CD4-positive, CD25-positive, alpha-beta regulatory T cell (primary cell): ENCODE results near the gene UBA6. TPM values are rescaled to one million over a fixed set of nuclear protein-coding genes. Genes with fewer than 3 reads are reported as not detected.
"Not testable (repeated sequence)": the region's sequence is repeated elsewhere in the genome, so short reads cannot be mapped to it uniquely, and the experiment has no call there.

Source experiments
- ATAC-seq, 2 donors: fragments of 150-1000 bp; cut with Tn5 transposase; one replicate each; pipeline ENCODE4 v1.10.0; 2021; ENCODE audit warnings: low read depth in 2 of 2, moderate number of reproducible peaks in 2 of 2, moderate library complexity in 1 of 2
- DNase-seq, 3 donors: peaks; one replicate each; pipeline versions ENCODE4 v3.0.0 to v3.0.0-alpha.2; 2012 to 2022; ENCODE audit warnings: mixed read lengths in 1 of 3
- H3K27ac ChIP-seq: one replicate; pipeline ENCODE4 v1.7.0; 2013; ENCODE audit warnings: mild to moderate bottlenecking, low read length; ENCODE audit not compliant: insufficient read depth, poor library complexity, severe bottlenecking
- H3K27me3 ChIP-seq: one replicate; pipeline ENCODE4 v1.7.0; 2013; ENCODE audit warnings: low read length; ENCODE audit not compliant: control insufficient read depth, insufficient read depth
- H3K36me3 ChIP-seq: one replicate; pipeline ENCODE4 v1.7.0; 2013; ENCODE audit warnings: mild to moderate bottlenecking, low read length, moderate library complexity; ENCODE audit not compliant: control insufficient read depth, insufficient read depth
- H3K4me1 ChIP-seq: 2 replicates; pipeline ENCODE4 v1.7.0; 2013; ENCODE audit warnings: mild to moderate bottlenecking, low read length; ENCODE audit not compliant: insufficient read depth, control insufficient read depth, poor library complexity, severe bottlenecking
- H3K4me3 ChIP-seq: one replicate; pipeline ENCODE4 v1.7.0; 2013; ENCODE audit warnings: low read depth, mild to moderate bottlenecking, low read length, moderate library complexity
- H3K9me3 ChIP-seq, 2 experiments: 1 replicate in 1 of 2; 2 replicates in 1 of 2; pipeline ENCODE4 v1.7.0; 2013; ENCODE audit warnings: low read length in 2 of 2, mild to moderate bottlenecking in 1 of 2, moderate library complexity in 1 of 2; ENCODE audit not compliant: control insufficient read depth in 2 of 2
- H3K27ac Mint-ChIP-seq, 3 donors: one replicate each; pipeline ENCODE4 v1.8.0; 2020 to 2022; ENCODE audit warnings: mild to moderate bottlenecking in 3 of 3, mixed read lengths in 3 of 3, moderate library complexity in 2 of 3
- H3K27me3 Mint-ChIP-seq: one replicate; pipeline ENCODE4 v1.8.0; 2022; ENCODE audit warnings: mild to moderate bottlenecking, mixed read lengths
- H3K36me3 Mint-ChIP-seq: one replicate; pipeline ENCODE4 v1.8.0; 2020; ENCODE audit warnings: mixed read lengths
- H3K4me1 Mint-ChIP-seq, 4 donors: one replicate each; pipeline ENCODE4 v1.8.0; 2020 to 2022; ENCODE audit warnings: mixed read lengths in 4 of 4, mild to moderate bottlenecking in 1 of 4
- H3K4me3 Mint-ChIP-seq, 4 donors: one replicate each; pipeline ENCODE4 v1.8.0; 2020 to 2022; ENCODE audit warnings: mild to moderate bottlenecking in 4 of 4, mixed read lengths in 4 of 4, moderate library complexity in 3 of 4
- H3K9me3 Mint-ChIP-seq, 7 donors: one replicate each; pipeline ENCODE4 v1.8.0; 2020 to 2022; ENCODE audit warnings: mixed read lengths in 7 of 7, mild to moderate bottlenecking in 3 of 7, moderate library complexity in 2 of 7
- polyA plus RNA-seq, 4 donors: library from polyadenylated mRNA; unstranded; fragments of 300-500 nt; fragmentation: Illumina TruSeq; gene quantifications; one replicate each; pipeline ENCODE4 v1.2.3, GENCODE V29; 2021
- total RNA-seq: library from RNA; stranded (reverse); gene quantifications from one replicate; pipeline ENCODE4 v1.2.3, GENCODE V29; 2022

The UBA6 gene
- total and polyA plus RNA-seq, 5 donors from 2014 or later: 21.6 to 64.1 (median 28.9) TPM

GRCh38 chr4:67713529-67714247 is 12.7 kb upstream of the UBA6 start:
- Mint-ChIP-seq H3K27ac (peak overlapping the region; percentile 79 to 92 (median 87)), H3K27me3 (no peaks in the 10 kb centered on the region), H3K9me3 (no peaks in the 10 kb centered on the region), H3K4me3 (peak overlapping the region in 1 of 4 donors; percentile 22), H3K4me1 (peaks cover 17 to 31% (median 21%) of the 10 kb centered on the region in 4 donors), H3K36me3 (peaks cover 26% of the 10 kb centered on the region)
- DNase-seq (peak in 1 of 3 donors; percentile 49), ATAC-seq (peak; percentile 48 to 66)
- H3K27me3 ChIP-seq: no peaks in the 10 kb centered on the region
- peaks cover 7% of the 10 kb centered on the region for H3K36me3 ChIP-seq
- no peaks in the 10 kb centered on the region for H3K9me3 ChIP-seq
- H3K4me3 ChIP-seq: no peak overlapping the region
- H3K27ac ChIP-seq: peak overlapping the region; percentile 21
- H3K4me1 ChIP-seq: no peaks in the 10 kb centered on the region

GRCh38 chr4:67712650-67713528 is 11.9 kb upstream of the UBA6 start:
- peaks cover 0 to 4% (median 0%) of the 10 kb centered on the region in 7 donors for H3K9me3 Mint-ChIP-seq
- no peak overlapping the region for H3K4me3 Mint-ChIP-seq
- H3K4me1 ChIP-seq: no peaks in the 10 kb centered on the region
- peaks cover 26% of the 10 kb centered on the region for H3K36me3 Mint-ChIP-seq
- H3K36me3 ChIP-seq: peaks cover 7% of the 10 kb centered on the region
- peaks cover 24 to 39% (median 26%) of the 10 kb centered on the region in 4 donors for H3K4me1 Mint-ChIP-seq
- no peak for ATAC-seq
- no peaks in the 10 kb centered on the region for H3K27me3 ChIP-seq
- peak overlapping the region; percentile 46 to 79 (median 59) for H3K27ac Mint-ChIP-seq
- no peaks in the 10 kb centered on the region for H3K27me3 Mint-ChIP-seq
- no peaks in the 10 kb centered on the region for H3K9me3 ChIP-seq
- H3K4me3 ChIP-seq: no peak overlapping the region
- DNase-seq: no peak
- H3K27ac ChIP-seq: no peak overlapping the region

GRCh38 chr4:67712000-67712625 is 11.2 kb upstream of the UBA6 start:
- Mint-ChIP-seq H3K4me1 (peaks cover 24 to 41% (median 28%) of the 10 kb centered on the region in 4 donors), H3K36me3 (peaks cover 26% of the 10 kb centered on the region), H3K9me3 (peaks cover 0 to 4% (median 2%) of the 10 kb centered on the region in 7 donors), H3K4me3 (no peak overlapping the region), H3K27me3 (no peaks in the 10 kb centered on the region), H3K27ac (peak overlapping the region in 2 of 3 donors; percentile 46 to 59)
- H3K27ac ChIP-seq: no peak overlapping the region
- H3K4me3 ChIP-seq: no peak overlapping the region
- no peaks in the 10 kb centered on the region for H3K27me3 ChIP-seq
- ATAC-seq (no peak), DNase-seq (no peak)
- H3K9me3 ChIP-seq: peaks cover 2% of the 10 kb centered on the region in 2 experiments
- no peaks in the 10 kb centered on the region for H3K4me1 ChIP-seq
- peaks cover 8% of the 10 kb centered on the region for H3K36me3 ChIP-seq

- H3K4me1 ChIP-seq: peaks cover 10% of the 10 kb centered on the region
Observed at GRCh38 chr4:67706682-67707081, 5.7 kb upstream of the UBA6 start.

GRCh38 chr4:67704843-67705242 is 3.9 kb upstream of the UBA6 start:
- Mint-ChIP-seq H3K36me3 (peaks cover 25% of the 10 kb centered on the region), H3K27me3 (no peaks in the 10 kb centered on the region), H3K9me3 (peaks cover 0 to 22% (median 6%) of the 10 kb centered on the region in 7 donors), H3K27ac (peak overlapping the region in 1 of 3 donors; percentile 9), H3K4me1 (peaks cover 41 to 67% (median 54%) of the 10 kb centered on the region in 4 donors), H3K4me3 (peak overlapping the region in 2 of 4 donors; percentile 0 to 13)
- H3K36me3 ChIP-seq: peaks cover 18% of the 10 kb centered on the region
- H3K4me1 ChIP-seq: peaks cover 22% of the 10 kb centered on the region
- ATAC-seq: no peak
- no peaks in the 10 kb centered on the region for H3K27me3 ChIP-seq
- H3K9me3 ChIP-seq: peaks cover 11 to 13% of the 10 kb centered on the region in 2 experiments
- no peak overlapping the region for H3K27ac ChIP-seq
- peak overlapping the region; percentile 16 for H3K4me3 ChIP-seq
- DNase-seq: no peak

More at GRCh38 chr4:67706682-67707081, 5.7 kb upstream of the UBA6 start:
- Histone ChIP-seq H3K36me3 (peaks cover 18% of the 10 kb centered on the region), H3K9me3 (peaks cover 11 to 13% of the 10 kb centered on the region in 2 experiments)
- H3K27me3 Mint-ChIP-seq, H3K4me3 Mint-ChIP-seq, ATAC-seq, H3K4me3 ChIP-seq, DNase-seq, H3K27ac ChIP-seq, H3K27me3 ChIP-seq: not testable (repeated sequence)
- H3K27ac Mint-ChIP-seq: peak overlapping the region in 1 of 3 donors; percentile 32
- H3K4me1 Mint-ChIP-seq: peaks cover 35 to 63% (median 47%) of the 10 kb centered on the region in 4 donors
- peaks cover 33% of the 10 kb centered on the region for H3K36me3 Mint-ChIP-seq
- H3K9me3 Mint-ChIP-seq: peaks cover 0 to 22% (median 6%) of the 10 kb centered on the region in 7 donors

GRCh38 chr4:67702166-67702565 is 1.2 kb upstream of the UBA6 start:
- Mint-ChIP-seq H3K27me3 (no peaks in the 10 kb centered on the region), H3K4me3 (peak overlapping the region; percentile 97 to 98 (median 98)), H3K27ac (peak overlapping the region in 2 of 3 donors; percentile 28 to 99), H3K9me3 (peaks cover 0 to 20% (median 2%) of the 10 kb centered on the region in 7 donors), H3K36me3 (peaks cover 32% of the 10 kb centered on the region), H3K4me1 (peaks cover 47 to 74% (median 62%) of the 10 kb centered on the region in 4 donors)
- DNase-seq: no peak
- ATAC-seq: no peak
- Histone ChIP-seq H3K36me3 (peaks cover 10% of the 10 kb centered on the region), H3K4me1 (peaks cover 41% of the 10 kb centered on the region), H3K9me3 (peaks cover 9 to 11% of the 10 kb centered on the region in 2 experiments), H3K27me3 (no peaks in the 10 kb centered on the region), H3K27ac (peak overlapping the region; percentile 82), H3K4me3 (peak overlapping the region; percentile 97)

GRCh38 chr4:67701517-67701850 is 529 bp upstream of the UBA6 start:
- ATAC-seq (no peak), DNase-seq (no peak)
- H3K27me3 ChIP-seq: no peaks in the 10 kb centered on the region
- Mint-ChIP-seq H3K4me3 (peak overlapping the region; percentile 97 to 98 (median 98)), H3K36me3 (peaks cover 29% of the 10 kb centered on the region), H3K27me3 (no peaks in the 10 kb centered on the region), H3K27ac (peak overlapping the region; percentile 99), H3K4me1 (peaks cover 46 to 75% (median 60%) of the 10 kb centered on the region in 4 donors), H3K9me3 (peaks cover 0 to 16% (median under 1%) of the 10 kb centered on the region in 7 donors)
- H3K27ac ChIP-seq: peak overlapping the region; percentile 82
- H3K36me3 ChIP-seq: peaks cover 4% of the 10 kb centered on the region
- peaks cover 41% of the 10 kb centered on the region for H3K4me1 ChIP-seq
- peak overlapping the region; percentile 97 for H3K4me3 ChIP-seq
- H3K9me3 ChIP-seq: peaks cover 5% of the 10 kb centered on the region in 2 experiments
